ENCODE data around the gene RAP1GAP.

The RAP1GAP gene

GRCh38 chr1:21664806-21665588 lies 4.2 kb downstream of the RAP1GAP start:
- no peak for TF ChIP-seq CTCF (conservative IDR thresholded peaks at IDR 0.05)
- H3K27ac ChIP-seq: peak overlapping the region; percentile 88; the same call in 1 of the 2 replicates

- TF ChIP-seq CTCF (conservative IDR thresholded peaks at IDR 0.05): no peak
- H3K27ac ChIP-seq: no peak overlapping the region
Observed at GRCh38 chr1:21663951-21664805, 5.0 kb downstream of the RAP1GAP start.

GRCh38 chr1:21663248-21663950 lies 5.8 kb downstream of the RAP1GAP start:
- no peak for TF ChIP-seq CTCF (conservative IDR thresholded peaks at IDR 0.05)
- no peak overlapping the region for H3K27ac ChIP-seq

- no peak for TF ChIP-seq CTCF (conservative IDR thresholded peaks at IDR 0.05)
- no peak overlapping the region for H3K27ac ChIP-seq
Observed at GRCh38 chr1:21662426-21663247, 6.5 kb downstream of the RAP1GAP start.

- no peak overlapping the region for H3K27ac ChIP-seq
- TF ChIP-seq CTCF (conservative IDR thresholded peaks at IDR 0.05): no peak
Observed at GRCh38 chr1:21661886-21662285, 7.3 kb downstream of the RAP1GAP start.

GRCh38 chr1:21659924-21660326 lies 9.2 kb downstream of the RAP1GAP start:
- peak overlapping the region; percentile 51 for H3K27ac ChIP-seq
- no peak for TF ChIP-seq CTCF (conservative IDR thresholded peaks at IDR 0.05)
